ENCODE results near the gene LMNTD1.
"Not testable (repeated sequence)": the region's sequence is repeated elsewhere in the genome, so short reads cannot be mapped to it uniquely, and the experiment has no call there.

LMNTD1 gene

GRCh38 chr12:25496098-25496587 is 56.9 kb downstream of the LMNTD1 start:
- in situ Hi-C loops (cut with HindIII; ENCODE audit: low sequenced_read_pairs): no loop called here
- TF ChIP-seq, protein P1, sequence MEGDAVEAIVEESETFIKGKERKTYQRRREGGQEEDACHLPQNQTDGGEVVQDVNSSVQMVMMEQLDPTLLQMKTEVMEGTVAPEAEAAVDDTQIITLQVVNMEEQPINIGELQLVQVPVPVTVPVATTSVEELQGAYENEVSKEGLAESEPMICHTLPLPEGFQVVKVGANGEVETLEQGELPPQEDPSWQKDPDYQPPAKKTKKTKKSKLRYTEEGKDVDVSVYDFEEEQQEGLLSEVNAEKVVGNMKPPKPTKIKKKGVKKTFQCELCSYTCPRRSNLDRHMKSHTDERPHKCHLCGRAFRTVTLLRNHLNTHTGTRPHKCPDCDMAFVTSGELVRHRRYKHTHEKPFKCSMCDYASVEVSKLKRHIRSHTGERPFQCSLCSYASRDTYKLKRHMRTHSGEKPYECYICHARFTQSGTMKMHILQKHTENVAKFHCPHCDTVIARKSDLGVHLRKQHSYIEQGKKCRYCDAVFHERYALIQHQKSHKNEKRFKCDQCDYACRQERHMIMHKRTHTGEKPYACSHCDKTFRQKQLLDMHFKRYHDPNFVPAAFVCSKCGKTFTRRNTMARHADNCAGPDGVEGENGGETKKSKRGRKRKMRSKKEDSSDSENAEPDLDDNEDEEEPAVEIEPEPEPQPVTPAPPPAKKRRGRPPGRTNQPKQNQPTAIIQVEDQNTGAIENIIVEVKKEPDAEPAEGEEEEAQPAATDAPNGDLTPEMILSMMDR (IDR thresholded peaks at IDR 0.05; ENCODE audit: low read depth, low read length): no peak
- H3K4me3 ChIP-seq (ENCODE audit: low read depth, low read length): no peak overlapping the region
- DNase-seq (ENCODE audit: low read depth, low spot score): no peak

DNA sequence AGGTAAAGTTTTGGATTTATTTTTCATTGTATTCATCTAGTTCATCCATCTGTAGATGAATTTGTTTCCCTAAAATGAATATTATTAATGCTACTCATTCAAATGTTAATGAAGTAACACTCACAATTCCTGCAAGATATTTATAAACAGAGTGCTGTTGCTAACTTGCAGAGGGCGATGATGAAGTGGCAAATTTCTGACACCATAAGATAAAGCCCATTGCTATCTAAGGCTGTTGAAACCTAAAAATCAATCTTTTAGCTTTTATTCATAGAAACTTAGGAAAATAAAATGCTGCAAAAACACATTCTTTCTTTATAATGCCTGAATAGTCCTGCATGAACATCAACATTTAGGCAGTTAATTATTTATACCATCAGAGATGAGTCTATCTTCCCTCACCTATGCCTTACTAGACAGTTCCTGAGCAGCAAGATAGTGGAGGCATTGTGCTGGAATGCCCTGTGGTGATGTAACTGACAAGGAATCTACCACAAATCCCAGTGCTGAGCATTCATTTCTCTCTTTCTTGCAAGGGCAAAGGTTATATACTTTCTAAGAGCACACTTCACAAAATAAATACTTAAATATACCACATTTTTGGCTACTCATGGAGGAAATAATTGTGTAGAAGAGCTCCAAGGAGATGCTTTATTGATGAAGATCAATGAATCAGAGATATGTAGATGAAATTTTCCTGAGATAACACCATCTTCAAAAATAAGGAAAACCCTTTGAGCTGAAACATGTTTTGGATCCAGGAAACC is 57.6 kb downstream of the LMNTD1 start:
- in situ Hi-C loops (cut with HindIII; ENCODE audit: low sequenced_read_pairs): no loop called here
- DNase-seq (ENCODE audit: low read depth, low spot score): peak; percentile 80
- TF ChIP-seq, protein P1 (IDR thresholded peaks at IDR 0.05; ENCODE audit: low read depth, low read length): no peak
- H3K4me3 ChIP-seq (ENCODE audit: low read depth, low read length): no peak overlapping the region

DNA sequence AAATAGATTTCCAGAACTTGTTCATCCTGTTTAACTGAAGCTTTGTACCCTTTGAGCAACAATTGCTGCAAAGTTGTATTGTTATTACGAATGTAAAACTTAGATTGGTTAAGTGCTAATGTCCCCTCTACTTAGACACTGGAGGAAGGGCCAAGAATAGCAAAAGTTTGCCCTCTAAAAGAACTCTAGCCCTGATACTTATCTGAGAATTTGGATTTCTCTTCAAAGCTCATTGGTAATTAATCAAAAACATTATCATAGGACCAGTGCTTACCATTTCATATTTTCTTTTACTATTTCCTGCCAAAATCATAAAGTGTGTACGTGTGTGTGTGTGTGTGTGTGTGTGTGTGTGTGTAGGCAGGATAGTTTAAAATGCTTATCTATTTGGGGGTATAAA is 58.2 kb downstream of the LMNTD1 start:
- H3K4me3 ChIP-seq (ENCODE audit: low read depth, low read length): no peak overlapping the region
- in situ Hi-C loops (cut with HindIII; ENCODE audit: low sequenced_read_pairs): no loop called here
- no peak for DNase-seq (ENCODE audit: low read depth, low spot score)
- TF ChIP-seq, protein P1 (IDR thresholded peaks at IDR 0.05; ENCODE audit: low read depth, low read length): no peak

- no peak for DNase-seq (ENCODE audit: low read depth, low spot score)
- no peak overlapping the region for H3K4me3 ChIP-seq (ENCODE audit: low read depth, low read length)
- in situ Hi-C loops (cut with HindIII; ENCODE audit: low sequenced_read_pairs): no loop called here
- TF ChIP-seq, protein P1 (IDR thresholded peaks at IDR 0.05; ENCODE audit: low read depth, low read length): no peak
Measured at GRCh38 chr12:25493682-25494081, 59.4 kb downstream of the LMNTD1 start.

DNA sequence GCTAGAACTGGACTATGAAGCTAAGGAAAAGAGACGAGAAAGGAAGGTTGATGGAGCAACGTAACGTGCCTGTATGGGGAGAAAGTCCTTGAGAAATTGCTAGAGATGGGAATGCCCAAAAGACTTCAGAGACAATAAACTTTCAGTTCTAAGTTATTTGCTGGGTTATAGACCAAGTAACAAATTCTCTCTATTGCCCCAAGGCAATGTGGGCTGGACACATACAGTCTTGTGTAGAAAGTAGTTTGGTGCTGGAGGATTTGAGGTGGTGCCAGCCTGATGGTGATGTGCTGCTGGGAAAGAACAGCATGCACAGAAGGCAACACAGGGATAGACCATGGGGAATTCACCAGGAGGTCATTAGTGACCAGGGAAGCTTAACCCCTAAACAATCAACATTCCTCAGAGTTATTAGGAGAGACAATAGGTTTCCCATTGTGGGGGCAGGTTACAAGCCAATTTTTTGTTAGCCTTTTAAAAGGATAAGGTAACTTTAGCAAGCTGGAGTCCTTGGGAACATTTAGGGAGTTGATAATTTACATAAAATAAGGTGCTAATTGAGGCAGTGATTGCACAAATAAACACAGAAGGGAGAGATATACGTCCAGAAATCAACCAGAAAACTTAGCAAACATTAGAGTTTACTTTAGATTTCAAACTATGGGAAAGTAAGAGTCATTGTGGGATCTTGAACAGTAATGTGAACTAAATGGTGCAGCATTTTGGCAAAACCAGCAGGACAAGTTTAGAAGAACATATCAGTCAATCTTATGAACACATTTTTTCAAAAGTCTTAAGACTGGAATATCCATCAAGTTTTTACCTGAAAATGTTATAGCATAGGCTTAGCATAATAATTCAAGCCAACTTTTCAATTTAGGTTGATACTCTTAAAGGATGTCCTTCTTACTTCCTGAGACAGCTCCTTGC is 61.4 kb downstream of the LMNTD1 start:
- TF ChIP-seq, protein P1 (IDR thresholded peaks at IDR 0.05; ENCODE audit: low read depth, low read length): no peak
- in situ Hi-C loops (cut with HindIII; ENCODE audit: low sequenced_read_pairs): no loop called here
- no peak for DNase-seq (ENCODE audit: low read depth, low spot score)
- no peak overlapping the region for H3K4me3 ChIP-seq (ENCODE audit: low read depth, low read length)

DNA sequence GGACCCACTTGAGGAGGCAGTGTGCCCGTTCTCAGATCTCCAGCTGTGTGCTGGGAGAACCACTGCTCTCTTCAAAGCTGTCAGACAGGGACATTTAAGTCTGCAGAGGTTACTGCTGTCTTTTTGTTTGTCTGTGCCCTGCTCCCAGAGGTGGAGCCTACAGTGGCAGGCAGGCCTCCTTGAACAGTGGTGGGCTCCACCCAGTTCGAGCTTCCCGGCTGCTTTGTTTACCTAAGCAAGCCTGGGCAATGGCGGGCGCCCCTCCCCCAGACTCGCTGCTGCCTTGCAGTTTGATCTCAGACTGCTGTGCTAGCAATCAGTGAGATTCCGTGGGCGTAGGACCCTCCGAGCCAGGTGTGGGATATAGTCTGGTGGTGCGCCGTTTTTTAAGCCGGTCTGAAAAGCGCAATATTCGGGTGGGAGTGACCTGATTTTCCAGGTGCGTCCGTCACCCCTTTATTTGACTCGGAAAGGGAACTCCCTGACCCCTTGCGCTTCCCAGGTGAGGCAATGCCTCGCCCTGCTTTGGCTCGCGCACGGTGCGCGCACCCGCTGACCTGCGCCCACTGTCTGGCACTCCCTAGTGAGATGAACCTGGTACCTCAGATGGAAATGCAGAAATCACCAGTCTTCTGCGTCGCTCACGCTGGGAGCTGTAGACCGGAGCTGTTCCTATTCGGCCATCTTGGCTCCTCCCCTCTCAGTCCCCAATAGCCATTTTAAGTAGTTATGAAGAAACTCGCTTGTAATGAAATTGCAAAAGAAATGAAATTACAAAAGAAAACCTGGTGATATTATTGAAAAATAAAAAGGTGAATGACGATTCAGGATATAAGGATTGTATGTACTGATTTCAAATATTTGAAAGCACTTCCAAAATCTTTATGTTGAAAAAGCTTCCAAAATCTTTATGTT is 63.9 kb downstream of the LMNTD1 start:
- in situ Hi-C loops (cut with HindIII; ENCODE audit: low sequenced_read_pairs); H3K4me3 ChIP-seq (ENCODE audit: low read depth, low read length); DNase-seq (ENCODE audit: low read depth, low spot score): not testable (repeated sequence)
